Uterus (tissue), 4 donors: ENCODE measurements around the gene ASTN2. TPM values are rescaled to one million over a fixed set of nuclear protein-coding genes. Genes with fewer than 3 reads are reported as not detected.

Experiments used
- DNase-seq, 2 donors: peaks; one replicate each; pipeline ENCODE4 v3.0.0-alpha.2; 2019 to 2020
- H3K27ac ChIP-seq, 2 donors: fragments of 200-600 bp; sonication (generic); 1 replicate in 1 of 2; 2 replicates in 1 of 2; pipeline ENCODE4 v1.5.1; 2016 to 2018
- H3K27me3 ChIP-seq, 2 donors: fragments of 200-600 bp; sonication (generic); one replicate each; pipeline ENCODE4 v1.5.1; 2018 to 2019; ENCODE audit warnings: control low read depth in 1 of 2
- H3K36me3 ChIP-seq, 2 donors: fragments of 200-600 bp; sonication (generic); one replicate each; pipeline ENCODE4 v1.5.1; 2019; ENCODE audit warnings: control low read depth in 1 of 2
- H3K4me1 ChIP-seq, 2 donors: fragments of 200-600 bp; sonication (generic); one replicate each; pipeline ENCODE4 v1.5.1; 2018 to 2019; ENCODE audit warnings: control low read depth in 1 of 2
- H3K4me3 ChIP-seq, 2 donors: fragments of 200-600 bp; sonication (generic); 1 replicate in 1 of 2; 2 replicates in 1 of 2; pipeline ENCODE4 v1.5.1; 2018 to 2019; ENCODE audit warnings: mild to moderate bottlenecking in 1 of 2
- H3K9me3 ChIP-seq, 2 donors: fragments of 200-600 bp; sonication (generic); one replicate each; pipeline ENCODE4 v1.5.1; 2019; ENCODE audit warnings: control low read depth in 1 of 2
- CTCF ChIP-seq, 4 experiments: fragments of 200-600 bp in 2 of 4; fragments of 450-650 bp in 2 of 4; sonication (generic) in 2 of 4; IDR thresholded peaks; one replicate each; pipeline ENCODE4 v1.5.1; 2016 to 2019; ENCODE audit warnings: antibody characterized with exemption in 4 of 4, mild to moderate bottlenecking in 2 of 4, moderate library complexity in 1 of 4
- POLR2A ChIP-seq, 2 donors: fragments of 450-650 bp; IDR thresholded peaks; one replicate each; pipeline ENCODE4 v1.6.1; 2016; ENCODE audit warnings: antibody characterized with exemption in 2 of 2, mild to moderate bottlenecking in 1 of 2, moderate library complexity in 1 of 2
- intact Hi-C: fragments of 100-400 bp; cut with DNase I; formaldehyde crosslinking; loops from one replicate; pipeline ENCODE4 v1.15.1; 2023; ENCODE audit warnings: low total_unique reads
- total RNA-seq, 4 donors: library from RNA; depleted of rRNA in 3 of 4; stranded (reverse); fragments of >200 nt in 3 of 4; gene quantifications; one replicate each; pipeline versions ENCODE4 v1.1.0 to v1.2.4, GENCODE V29; 2014 to 2023
- donor health status: DM: yes; HTN: yes; CAD: no.

Gene ASTN2
- total RNA-seq, 4 donors from 2014 or later: 1.8 to 8.6 (median 6.7) TPM

- H3K36me3 ChIP-seq: no peaks in the 10 kb centered on the region
- no peaks in the 10 kb centered on the region for H3K9me3 ChIP-seq
- TF ChIP-seq CTCF (IDR thresholded peaks at IDR 0.05): no peak
- TF ChIP-seq POLR2A (IDR thresholded peaks at IDR 0.05): no peak
- intact Hi-C loops: no loop called here
- H3K27ac ChIP-seq: no peak overlapping the region
- no peak for DNase-seq
- no peaks in the 10 kb centered on the region for H3K4me1 ChIP-seq
- no peaks in the 10 kb centered on the region for H3K27me3 ChIP-seq
- no peak overlapping the region for H3K4me3 ChIP-seq
Observed at GRCh38 chr9:116700882-116701865, 713.7 kb downstream of the ASTN2 start.

GRCh38 chr9:116700279-116700678 is 714.6 kb downstream of the ASTN2 start:
- H3K4me1 ChIP-seq: no peaks in the 10 kb centered on the region
- no peak overlapping the region for H3K27ac ChIP-seq
- intact Hi-C loops: no loop called here
- TF ChIP-seq CTCF (IDR thresholded peaks at IDR 0.05): no peak
- no peak for TF ChIP-seq POLR2A (IDR thresholded peaks at IDR 0.05)
- no peaks in the 10 kb centered on the region for H3K9me3 ChIP-seq
- H3K27me3 ChIP-seq: no peaks in the 10 kb centered on the region
- no peaks in the 10 kb centered on the region for H3K36me3 ChIP-seq
- DNase-seq: no peak
- H3K4me3 ChIP-seq: no peak overlapping the region

- intact Hi-C loops: no loop called here
- no peaks in the 10 kb centered on the region for H3K27me3 ChIP-seq
- H3K4me1 ChIP-seq: no peaks in the 10 kb centered on the region
- DNase-seq: no peak
- no peaks in the 10 kb centered on the region for H3K9me3 ChIP-seq
- H3K36me3 ChIP-seq: no peaks in the 10 kb centered on the region
- no peak overlapping the region for H3K27ac ChIP-seq
- H3K4me3 ChIP-seq: no peak overlapping the region
- TF ChIP-seq CTCF (IDR thresholded peaks at IDR 0.05) (no peak), POLR2A (IDR thresholded peaks at IDR 0.05) (no peak)
Observed at GRCh38 chr9:116697887-116698286, 717.0 kb downstream of the ASTN2 start.

DNA sequence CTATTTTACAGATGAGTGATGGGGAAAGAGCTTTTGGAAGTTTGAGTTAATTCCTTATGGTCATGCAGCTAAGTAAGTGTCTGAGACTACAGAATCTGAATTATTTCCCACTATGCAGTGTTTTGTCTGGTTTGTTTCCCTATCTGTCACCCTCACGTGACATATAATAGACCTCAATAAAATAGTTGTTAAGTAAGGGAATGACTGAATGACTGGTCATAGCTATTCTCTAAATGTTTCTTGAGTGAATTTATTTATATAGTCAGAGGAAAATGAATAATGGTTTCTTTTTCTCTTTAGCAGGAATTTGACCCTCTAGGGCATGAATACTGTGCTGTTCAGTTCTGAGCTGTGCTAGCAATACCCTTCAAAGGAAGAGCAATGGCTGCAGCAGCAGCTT is 717.5 kb downstream of the ASTN2 start:
- no peaks in the 10 kb centered on the region for H3K27me3 ChIP-seq
- no peak for DNase-seq
- intact Hi-C loops: no loop called here
- H3K4me3 ChIP-seq: no peak overlapping the region
- H3K9me3 ChIP-seq: no peaks in the 10 kb centered on the region
- H3K27ac ChIP-seq: no peak overlapping the region
- no peaks in the 10 kb centered on the region for H3K4me1 ChIP-seq
- H3K36me3 ChIP-seq: no peaks in the 10 kb centered on the region
- TF ChIP-seq CTCF (IDR thresholded peaks at IDR 0.05) (no peak), POLR2A (IDR thresholded peaks at IDR 0.05) (no peak)

DNA sequence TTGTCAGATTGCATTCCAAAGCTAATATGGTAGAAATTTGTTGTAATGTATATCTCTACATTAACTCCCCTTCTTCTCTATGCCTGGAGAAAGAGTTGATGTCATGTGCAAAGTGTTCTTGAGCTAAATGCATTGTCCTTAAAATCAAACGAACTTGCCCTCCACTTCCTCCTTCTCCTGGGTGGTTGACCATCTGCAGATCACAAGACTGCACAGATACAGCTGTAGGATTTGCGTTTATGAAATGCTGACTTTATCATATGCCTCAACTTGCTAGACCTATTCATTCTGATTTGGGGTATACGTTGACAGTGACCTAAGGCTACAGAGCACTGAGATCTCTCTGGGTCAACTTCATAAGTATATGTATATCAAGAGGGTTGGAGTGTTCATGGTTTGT is 719.4 kb downstream of the ASTN2 start:
- Histone ChIP-seq H3K36me3 (no peaks in the 10 kb centered on the region), H3K27me3 (no peaks in the 10 kb centered on the region), H3K4me1 (no peaks in the 10 kb centered on the region), H3K4me3 (no peak overlapping the region), H3K27ac (no peak overlapping the region), H3K9me3 (no peaks in the 10 kb centered on the region)
- no peak for DNase-seq
- TF ChIP-seq POLR2A (IDR thresholded peaks at IDR 0.05): no peak
- no peak for TF ChIP-seq CTCF (IDR thresholded peaks at IDR 0.05)
- intact Hi-C loops: no loop called here
